Fibroblast of lung (primary cell): Measurements from ENCODE around the gene SFR1. TPM values are rescaled to one million over a fixed set of nuclear protein-coding genes. Genes with fewer than 3 reads are reported as not detected.
"Not testable (repeated sequence)": the region's sequence is repeated elsewhere in the genome, so short reads cannot be mapped to it uniquely, and the experiment has no call there.

Source experiments
- DNase-seq, 2 donors: peaks; one replicate each; pipeline versions ENCODE4 v3.0.0 to v3.0.0-alpha.2; 2010; ENCODE audit warnings: low read depth in 2 of 2
- H2AFZ ChIP-seq: 2 replicates; pipeline ENCODE4 v1.5.1; 2012; ENCODE audit warnings: low read length, control low read depth, inconsistent platforms
- H3K27ac ChIP-seq: 2 replicates; pipeline ENCODE4 v1.5.1; 2011; ENCODE audit warnings: low read length, control low read depth; ENCODE audit not compliant: insufficient read depth
- H3K27me3 ChIP-seq: 2 replicates; pipeline ENCODE4 v1.5.1; 2011; ENCODE audit warnings: mild to moderate bottlenecking, low read length; ENCODE audit not compliant: control insufficient read depth, insufficient read depth
- H3K36me3 ChIP-seq: 2 replicates; pipeline ENCODE4 v1.5.1; 2011; ENCODE audit warnings: low read length; ENCODE audit not compliant: control insufficient read depth, insufficient read depth
- H3K4me1 ChIP-seq: 2 replicates; pipeline ENCODE4 v1.5.1; 2011; ENCODE audit warnings: low read length; ENCODE audit not compliant: control insufficient read depth, insufficient read depth; ENCODE audit errors: extremely low read depth
- H3K4me2 ChIP-seq: 2 replicates; pipeline ENCODE4 v1.5.1; 2011; ENCODE audit warnings: low read length, control low read depth; ENCODE audit not compliant: insufficient read depth; ENCODE audit errors: extremely low read depth
- H3K4me3 ChIP-seq, 4 experiments: fragments of 200-600 bp in 1 of 4; sonication (generic) in 1 of 4; replicated peaks in 1 of 4; 2 replicates each; pipeline ENCODE4 v1.5.1; 2011 to 2016; ENCODE audit warnings: low read length in 4 of 4, low read depth in 3 of 4, mild to moderate bottlenecking in 3 of 4, control low read depth in 2 of 4, inconsistent platforms in 1 of 4, mixed read lengths in 1 of 4; ENCODE audit not compliant: insufficient read depth in 1 of 4; ENCODE audit errors: control extremely low read depth in 1 of 4
- H3K79me2 ChIP-seq: 2 replicates; pipeline ENCODE4 v1.5.1; 2012; ENCODE audit warnings: mild to moderate bottlenecking, low read length, inconsistent platforms; ENCODE audit not compliant: control insufficient read depth, insufficient read depth
- H3K9ac ChIP-seq: 2 replicates; pipeline ENCODE4 v1.5.1; 2011; ENCODE audit warnings: mild to moderate bottlenecking, low read length, control low read depth; ENCODE audit not compliant: insufficient read depth
- H3K9me3 ChIP-seq: 2 replicates; pipeline ENCODE4 v1.5.1; 2012; ENCODE audit warnings: low read depth, low read length; ENCODE audit not compliant: control insufficient read depth, insufficient read depth
- H4K20me1 ChIP-seq: 2 replicates; pipeline ENCODE4 v1.5.1; 2011; ENCODE audit warnings: low read length; ENCODE audit not compliant: control insufficient read depth, insufficient read depth; ENCODE audit errors: extremely low read depth
- EZH2 ChIP-seq: IDR thresholded peaks from 2 replicates; pipeline ENCODE4 v1.5.1; 2012; ENCODE audit warnings: low read length, control low read depth, mild to moderate bottlenecking; ENCODE audit errors: missing control alignments
- polyA plus RNA-seq, 2 donors: library from polyadenylated mRNA; depleted of rRNA in 1 of 2; stranded (reverse) in 1 of 2; unstranded in 1 of 2; fragments of >200 nt; gene quantifications; 2 replicates each; pipeline ENCODE4 v1.2.1, GENCODE V29; 2011 to 2012; ENCODE audit warnings: missing spikeins in 1 of 2
- total RNA-seq: library from RNA; depleted of rRNA; stranded (reverse); fragments of >200 nt; gene quantifications from 2 replicates; pipeline ENCODE4 v1.2.1, GENCODE V29; 2014
- TF ChIP-seq, protein P1 (sequence below), 2 donors: IDR thresholded peaks in 1 of 2; conservative IDR thresholded peaks in 1 of 2; 1 replicate in 1 of 2; 2 replicates in 1 of 2; pipeline ENCODE4 v1.5.1; 2011 to 2012; ENCODE audit warnings: low read length in 2 of 2, control low read depth in 1 of 2, inconsistent platforms in 1 of 2, low read depth in 1 of 2, mild to moderate bottlenecking in 1 of 2

Gene SFR1
- total and polyA plus RNA-seq, 2 donors (not counting 1 experiment from before 2014, with no cell fraction given), result 5.2 to 5.4 TPM

- H3K27ac ChIP-seq, result no peak overlapping the region
- no peaks in the 10 kb centered on the region for H3K79me2 ChIP-seq
- H3K27me3 ChIP-seq, result peaks cover 9% of the 10 kb centered on the region
- no peaks in the 10 kb centered on the region for H3K4me1 ChIP-seq
- no peaks in the 10 kb centered on the region for H4K20me1 ChIP-seq
- no peaks in the 10 kb centered on the region for H3K36me3 ChIP-seq
- H3K9me3 ChIP-seq, result no peaks in the 10 kb centered on the region
- no peak overlapping the region for H3K4me3 ChIP-seq
- no peak for DNase-seq
- no peak overlapping the region for H3K4me2 ChIP-seq
- H3K9ac ChIP-seq, result no peak overlapping the region
- TF ChIP-seq EZH2, result no peak
- TF ChIP-seq, protein P1, sequence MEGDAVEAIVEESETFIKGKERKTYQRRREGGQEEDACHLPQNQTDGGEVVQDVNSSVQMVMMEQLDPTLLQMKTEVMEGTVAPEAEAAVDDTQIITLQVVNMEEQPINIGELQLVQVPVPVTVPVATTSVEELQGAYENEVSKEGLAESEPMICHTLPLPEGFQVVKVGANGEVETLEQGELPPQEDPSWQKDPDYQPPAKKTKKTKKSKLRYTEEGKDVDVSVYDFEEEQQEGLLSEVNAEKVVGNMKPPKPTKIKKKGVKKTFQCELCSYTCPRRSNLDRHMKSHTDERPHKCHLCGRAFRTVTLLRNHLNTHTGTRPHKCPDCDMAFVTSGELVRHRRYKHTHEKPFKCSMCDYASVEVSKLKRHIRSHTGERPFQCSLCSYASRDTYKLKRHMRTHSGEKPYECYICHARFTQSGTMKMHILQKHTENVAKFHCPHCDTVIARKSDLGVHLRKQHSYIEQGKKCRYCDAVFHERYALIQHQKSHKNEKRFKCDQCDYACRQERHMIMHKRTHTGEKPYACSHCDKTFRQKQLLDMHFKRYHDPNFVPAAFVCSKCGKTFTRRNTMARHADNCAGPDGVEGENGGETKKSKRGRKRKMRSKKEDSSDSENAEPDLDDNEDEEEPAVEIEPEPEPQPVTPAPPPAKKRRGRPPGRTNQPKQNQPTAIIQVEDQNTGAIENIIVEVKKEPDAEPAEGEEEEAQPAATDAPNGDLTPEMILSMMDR (conservative IDR thresholded peaks at IDR 0.05 in 1 of 2, IDR thresholded peaks at IDR 0.05 in 1 of 2; ENCODE audit: low read depth in 1 of 2, low read length in 2 of 2), result no peak
- H2AFZ ChIP-seq, result no peak overlapping the region
Measured at GRCh38 chr10:104155591-104155990, 33.6 kb downstream of the SFR1 start.

DNA sequence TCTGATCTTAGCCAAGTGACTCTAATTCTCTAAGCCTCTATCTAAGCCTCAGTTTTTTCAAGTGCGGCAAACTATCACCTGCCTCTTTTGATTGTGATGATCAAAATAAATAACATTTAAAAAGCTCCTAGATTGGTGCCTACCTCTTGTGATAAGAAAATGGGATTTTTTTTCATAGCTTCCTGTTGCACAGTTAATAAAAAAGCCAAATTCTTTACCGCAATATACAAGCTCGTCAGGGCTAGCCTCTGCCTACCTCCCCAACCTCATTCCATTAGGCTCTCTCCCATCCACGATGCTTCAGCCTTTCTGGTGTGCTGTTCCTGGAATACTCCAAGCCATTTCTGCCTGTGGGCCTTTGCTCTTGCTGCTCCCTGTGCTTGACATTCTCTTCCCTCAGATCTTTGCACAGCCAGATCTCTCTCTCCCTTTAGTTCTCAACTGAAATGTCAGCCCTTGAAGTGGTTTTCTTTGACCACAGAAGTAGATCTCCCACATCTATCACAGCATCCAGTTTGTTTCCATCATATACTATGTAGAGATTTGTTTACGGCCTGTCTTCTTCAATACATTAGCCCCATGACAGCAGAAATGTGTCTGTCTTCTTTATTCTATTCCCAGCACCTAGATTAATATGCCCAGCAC lies 48.8 kb downstream of the SFR1 start:
- Histone ChIP-seq H3K4me3 (no peak overlapping the region), H4K20me1 (no peaks in the 10 kb centered on the region), H2AFZ (no peak overlapping the region), H3K4me2 (no peak overlapping the region), H3K9me3 (no peaks in the 10 kb centered on the region), H3K36me3 (no peaks in the 10 kb centered on the region), H3K79me2 (no peaks in the 10 kb centered on the region), H3K4me1 (no peaks in the 10 kb centered on the region), H3K27me3 (peaks cover 13% of the 10 kb centered on the region), H3K27ac (no peak overlapping the region), H3K9ac (no peak overlapping the region)
- TF ChIP-seq EZH2, result no peak
- TF ChIP-seq, protein P1 (conservative IDR thresholded peaks at IDR 0.05 in 1 of 2, IDR thresholded peaks at IDR 0.05 in 1 of 2; ENCODE audit: low read depth in 1 of 2, low read length in 2 of 2), result no peak
- DNase-seq, result no peak

DNA sequence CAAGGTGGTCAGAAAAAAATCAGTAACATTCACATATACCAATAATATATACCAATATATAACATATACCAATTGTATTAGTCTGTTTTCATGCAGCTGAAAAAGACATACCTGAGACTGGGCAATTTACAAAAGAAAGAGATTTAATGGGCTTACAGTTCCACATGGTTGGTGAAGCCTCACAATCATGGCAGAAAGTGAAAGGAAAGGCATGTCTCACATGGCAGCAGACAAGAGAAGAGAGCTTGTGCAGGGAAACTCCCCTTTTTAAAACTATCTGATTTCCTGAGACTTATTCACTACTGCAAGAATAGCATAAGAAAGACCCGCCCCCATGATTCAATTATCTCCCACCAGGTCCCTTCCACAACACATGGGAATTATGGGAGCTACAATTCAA lies 52.2 kb downstream of the SFR1 start:
- not testable (repeated sequence) for H3K27ac ChIP-seq, H3K4me3 ChIP-seq, H3K27me3 ChIP-seq, H3K4me1 ChIP-seq, H3K9me3 ChIP-seq, H2AFZ ChIP-seq, H3K36me3 ChIP-seq, H3K79me2 ChIP-seq, H3K4me2 ChIP-seq, H4K20me1 ChIP-seq, DNase-seq, H3K9ac ChIP-seq

Other genes with a start within 250 kb of the SFR1 start
- gene STN1, start 204.0 kb upstream of the SFR1 start, total RNA-seq, result 27.0 and 36.5 TPM in 2 replicates
- 21.7 and 22.1 TPM in 2 replicates for gene STN1, start 204.0 kb upstream of the SFR1 start, polyA plus RNA-seq
- 58.0 and 63.1 TPM in 2 replicates for gene SLK, start 155.0 kb upstream of the SFR1 start, total RNA-seq
- gene SLK, start 155.0 kb upstream of the SFR1 start, polyA plus RNA-seq, result 18.2 and 18.4 TPM in 2 replicates
- under 0.01 TPM in 1 of 2 replicates, not detected in the other for gene COL17A1, start 36.3 kb upstream of the SFR1 start, total RNA-seq
- 0.12 and 0.18 TPM in 2 replicates for gene COL17A1, start 36.3 kb upstream of the SFR1 start, polyA plus RNA-seq
- gene CFAP43, start 110.2 kb downstream of the SFR1 start, total RNA-seq, result under 0.01 and 0.26 TPM in 2 replicates
- gene CFAP43, start 110.2 kb downstream of the SFR1 start, polyA plus RNA-seq, result 0.06 and 0.10 TPM in 2 replicates
- 145 and 151 TPM in 2 replicates for gene GSTO1, start 132.7 kb downstream of the SFR1 start, total RNA-seq
- gene GSTO1, start 132.7 kb downstream of the SFR1 start, polyA plus RNA-seq, result 249 and 311 TPM in 2 replicates
- 2.1 and 3.1 TPM in 2 replicates for gene GSTO2, start 147.0 kb downstream of the SFR1 start, total RNA-seq
- gene GSTO2, start 147.0 kb downstream of the SFR1 start, polyA plus RNA-seq, result 2.9 and 5.9 TPM in 2 replicates
- 5.4 and 6.8 TPM in 2 replicates for gene ITPRIP, start 216.3 kb downstream of the SFR1 start, total RNA-seq
- 11.1 and 18.8 TPM in 2 replicates for gene ITPRIP, start 216.3 kb downstream of the SFR1 start, polyA plus RNA-seq
- 0.26 and 0.33 TPM in 2 replicates for gene CFAP58, start 231.7 kb downstream of the SFR1 start, total RNA-seq
- gene CFAP58, start 231.7 kb downstream of the SFR1 start, polyA plus RNA-seq, result 0.24 and 0.42 TPM in 2 replicates